Dermis lymphatic vessel endothelial cell (primary cell): ENCODE results near the gene TRAPPC1. TPM values are rescaled to one million over a fixed set of nuclear protein-coding genes. Genes with fewer than 3 reads are reported as not detected.

Experiments
- total RNA-seq: library from RNA; depleted of rRNA; stranded (reverse); fragments of >200 nt; gene quantifications from 2 replicates; pipeline ENCODE4 v1.2.1, GENCODE V29; 2014

Gene TRAPPC1
- 49.1 and 54.8 TPM in 2 replicates for total RNA-seq

GRCh38 chr17:7931709-7932482 lies at the start of gene TRAPPC1, which contains the start of gene CNTROB:
TRAPPC1 (minus strand) TSS chr17:7931946; CDS start chr17:7931829, 117 bp downstream.
CNTROB (plus strand) TSS chr17:7932206; CDS start chr17:7933080, 874 bp downstream.

GRCh38 chr17:7929158-7930023 lies 2.4 kb downstream of the TRAPPC1 start, which contains the start of gene KCNAB3:
KCNAB3 (minus strand) TSS chr17:7929856; CDS start chr17:7929435, 421 bp downstream.

GRCh38 chr17:7915611-7916384 lies 15.9 kb downstream of the TRAPPC1 start, which contains the start of gene RNF227:
RNF227 (minus strand) TSS chr17:7916289; CDS start chr17:7916195, 94 bp downstream.

GRCh38 chr17:7888184-7888920 lies 43.4 kb downstream of the TRAPPC1 start, which contains the start of gene CHD3:
CHD3 (plus strand) TSS chr17:7888789; CDS start chr17:7889001, 212 bp downstream.

Other genes with a start within 250 kb of the TRAPPC1 start
- 26.0 and 36.7 TPM in 2 replicates for gene TP53, start 244.5 kb downstream of the TRAPPC1 start, total RNA-seq
- gene WRAP53, start 243.5 kb downstream of the TRAPPC1 start, total RNA-seq = 4.6 and 4.7 TPM in 2 replicates
- 0.33 and 0.52 TPM in 2 replicates for gene EFNB3, start 226.7 kb downstream of the TRAPPC1 start, total RNA-seq
- gene DNAH2, start 214.2 kb downstream of the TRAPPC1 start, total RNA-seq = under 0.01 and 0.43 TPM in 2 replicates
- 1.8 and 3.0 TPM in 2 replicates for gene KDM6B, start 97.7 kb downstream of the TRAPPC1 start, total RNA-seq
- gene TMEM88, start 76.9 kb downstream of the TRAPPC1 start, total RNA-seq = 10.1 and 26.7 TPM in 2 replicates
- gene NAA38, start 74.4 kb downstream of the TRAPPC1 start, total RNA-seq = 101 and 160 TPM in 2 replicates
- gene CYB5D1, start 73.9 kb downstream of the TRAPPC1 start, total RNA-seq = 6.7 and 7.2 TPM in 2 replicates
- 60.7 and 71.3 TPM in 2 replicates for gene CHD3, start 43.2 kb downstream of the TRAPPC1 start, total RNA-seq
- 0.43 and 3.0 TPM in 2 replicates for gene RNF227, start 15.7 kb downstream of the TRAPPC1 start, total RNA-seq
- 0.11 and 0.17 TPM in 2 replicates for gene KCNAB3, start 2.1 kb downstream of the TRAPPC1 start, total RNA-seq
- gene CNTROB, start 260 bp upstream of the TRAPPC1 start, total RNA-seq = 10.0 and 11.8 TPM in 2 replicates
- gene GUCY2D, start 70.7 kb upstream of the TRAPPC1 start, total RNA-seq = not detected in 2 replicates
- not detected in 2 replicates for gene ALOX15B, start 107.1 kb upstream of the TRAPPC1 start, total RNA-seq
- gene ALOX12B, start 155.8 kb upstream of the TRAPPC1 start, total RNA-seq = not detected in 2 replicates
- gene ALOXE3, start 186.6 kb upstream of the TRAPPC1 start, total RNA-seq = under 0.01 TPM in 1 of 2 replicates, not detected in the other
- not detected in 2 replicates for gene HES7, start 192.2 kb upstream of the TRAPPC1 start, total RNA-seq
- 9.3 and 13.9 TPM in 2 replicates for gene PER1, start 220.5 kb upstream of the TRAPPC1 start, total RNA-seq
- gene VAMP2, start 231.0 kb upstream of the TRAPPC1 start, total RNA-seq = 4.0 and 4.2 TPM in 2 replicates
- 28.2 and 45.3 TPM in 2 replicates for gene TMEM107, start 244.4 kb upstream of the TRAPPC1 start, total RNA-seq